Jurkat, Clone E6-1 (cell line): ENCODE results near the gene BMPR1B.

Experiments
- DNase-seq: peaks from one replicate; pipeline ENCODE4 v3.0.0-alpha.2; 2011; ENCODE audit warnings: low read depth, low spot score
- H3K4me3 ChIP-seq: 2 replicates; pipeline ENCODE4 v1.5.1; 2011; ENCODE audit warnings: mild to moderate bottlenecking, low read length, control low read depth, moderate library complexity

Gene BMPR1B

GRCh38 chr4:94758700-94759399 lies 1.1 kb downstream of the BMPR1B start:
- H3K4me3 ChIP-seq: no peak overlapping the region
- DNase-seq: no peak

DNA sequence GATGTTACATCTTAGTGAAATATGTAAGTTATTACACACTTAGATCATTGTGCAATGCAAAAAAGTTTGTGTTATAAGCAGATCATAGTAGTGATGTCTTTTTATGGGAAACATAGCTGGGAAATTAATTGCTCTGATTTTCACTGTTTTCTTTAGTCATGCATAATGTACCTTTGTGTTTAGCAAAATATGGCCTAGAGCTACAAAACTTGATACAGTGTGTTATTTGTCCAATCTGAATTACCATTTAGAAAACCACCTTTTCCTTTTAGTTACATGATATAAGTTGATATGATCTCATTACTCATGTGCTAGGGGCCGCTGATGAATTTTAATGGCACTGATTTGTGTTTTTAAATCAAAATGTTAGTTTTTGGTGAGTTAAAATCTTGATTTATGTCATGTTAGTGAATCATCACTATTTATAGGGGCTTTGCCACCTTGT lies 2.0 kb downstream of the BMPR1B start:
- H3K4me3 ChIP-seq: no peak overlapping the region
- DNase-seq: no peak

GRCh38 chr4:94762326-94762725 lies 4.6 kb downstream of the BMPR1B start:
- no peak overlapping the region for H3K4me3 ChIP-seq
- no peak for DNase-seq

DNA sequence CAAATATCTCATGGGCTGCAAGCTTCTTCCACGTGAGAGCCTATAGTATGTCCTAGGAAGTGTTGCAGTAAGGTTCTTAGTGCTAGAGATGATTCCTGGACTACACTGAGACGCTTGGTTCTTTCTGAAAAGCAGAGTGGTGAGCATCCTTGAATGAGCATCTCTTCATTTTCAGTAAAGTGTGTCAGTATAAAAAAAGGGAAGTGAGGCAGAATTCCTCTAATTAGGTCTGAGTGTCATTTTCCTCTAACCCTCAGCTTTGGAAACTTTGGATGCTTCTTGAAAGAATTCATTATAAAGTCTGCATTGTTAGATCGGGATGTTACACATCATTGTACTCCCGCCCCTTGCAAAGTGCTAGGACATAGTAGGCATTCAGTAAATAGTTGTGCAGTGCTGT lies 5.2 kb downstream of the BMPR1B start:
- no peak overlapping the region for H3K4me3 ChIP-seq
- no peak for DNase-seq

DNA sequence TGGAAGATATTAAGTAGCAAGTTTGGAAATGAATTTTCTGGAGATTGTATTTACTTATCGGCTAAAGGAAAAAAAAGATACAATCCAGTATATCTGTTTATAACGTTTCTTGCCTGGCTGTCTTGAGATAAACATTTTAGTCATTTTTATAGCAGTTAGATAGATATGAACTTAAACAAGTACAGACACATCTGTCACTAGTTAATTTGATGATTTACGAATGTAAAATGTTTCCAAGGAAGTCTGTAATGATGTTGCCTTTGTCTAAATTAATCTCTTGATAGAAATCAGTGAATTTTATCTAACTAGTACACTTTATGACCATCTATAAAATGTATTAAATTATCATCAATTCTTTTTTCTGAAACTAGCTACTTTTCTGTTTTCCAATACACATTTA lies 5.7 kb downstream of the BMPR1B start:
- no peak overlapping the region for H3K4me3 ChIP-seq
- DNase-seq: no peak

DNA sequence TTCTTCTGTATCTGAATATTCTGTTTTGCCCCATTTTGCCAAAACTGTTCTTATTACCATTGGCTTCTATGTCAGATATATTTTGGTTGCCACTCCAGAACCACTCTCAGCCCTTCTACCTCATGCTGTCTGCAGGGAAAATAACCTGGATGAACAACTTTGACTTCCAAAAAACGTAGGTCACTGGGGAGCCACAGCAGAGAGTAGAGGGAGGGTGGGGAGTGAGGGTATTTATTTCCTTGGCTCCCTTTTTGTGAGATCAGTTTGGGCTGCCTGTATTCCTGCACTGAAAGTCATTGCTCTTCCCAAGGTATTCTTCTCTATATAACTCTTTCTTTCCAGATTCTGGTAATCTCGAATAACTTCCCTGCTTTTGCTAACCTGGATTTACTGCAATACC lies 6.3 kb downstream of the BMPR1B start:
- H3K4me3 ChIP-seq: no peak overlapping the region
- no peak for DNase-seq

- no peak overlapping the region for H3K4me3 ChIP-seq
- DNase-seq: no peak
Observed at GRCh38 chr4:94765174-94765573, 7.4 kb downstream of the BMPR1B start.

GRCh38 chr4:94765648-94766047 lies 7.9 kb downstream of the BMPR1B start:
- H3K4me3 ChIP-seq: no peak overlapping the region
- no peak for DNase-seq

- H3K4me3 ChIP-seq: no peak overlapping the region
- DNase-seq: no peak
Observed at GRCh38 chr4:94766856-94767255, 9.1 kb downstream of the BMPR1B start.

GRCh38 chr4:94767446-94767845 lies 9.7 kb downstream of the BMPR1B start:
- DNase-seq: no peak
- no peak overlapping the region for H3K4me3 ChIP-seq

- H3K4me3 ChIP-seq: no peak overlapping the region
- no peak for DNase-seq
Observed at GRCh38 chr4:94782707-94783106, 25.0 kb downstream of the BMPR1B start.

- no peak for DNase-seq
- H3K4me3 ChIP-seq: no peak overlapping the region
Observed at GRCh38 chr4:94791701-94792100, 33.9 kb downstream of the BMPR1B start.

GRCh38 chr4:94798808-94799207 lies 41.1 kb downstream of the BMPR1B start:
- no peak for DNase-seq

DNA sequence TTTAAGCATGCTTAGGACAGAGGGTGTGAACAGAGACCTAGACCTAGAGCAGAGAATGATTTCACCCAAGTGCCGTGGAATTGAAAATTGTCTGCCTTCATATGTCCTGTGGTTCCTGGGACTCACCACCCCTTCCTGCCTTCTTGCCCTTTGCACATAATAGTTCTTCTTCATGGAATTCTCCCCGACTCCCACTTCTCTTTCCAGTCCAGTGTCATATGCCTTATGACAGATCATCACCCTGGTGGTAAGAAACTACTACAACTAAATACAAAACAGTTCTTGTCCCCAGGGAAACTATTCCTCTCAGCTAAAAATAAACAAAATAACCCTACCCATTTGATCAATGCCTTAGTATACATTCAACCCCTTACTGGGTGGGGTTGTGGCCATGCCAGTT lies 43.3 kb downstream of the BMPR1B start:
- DNase-seq: no peak
- H3K4me3 ChIP-seq: no peak overlapping the region

More at GRCh38 chr4:94798808-94799207, 41.1 kb downstream of the BMPR1B start:
- no peak overlapping the region for H3K4me3 ChIP-seq

DNA sequence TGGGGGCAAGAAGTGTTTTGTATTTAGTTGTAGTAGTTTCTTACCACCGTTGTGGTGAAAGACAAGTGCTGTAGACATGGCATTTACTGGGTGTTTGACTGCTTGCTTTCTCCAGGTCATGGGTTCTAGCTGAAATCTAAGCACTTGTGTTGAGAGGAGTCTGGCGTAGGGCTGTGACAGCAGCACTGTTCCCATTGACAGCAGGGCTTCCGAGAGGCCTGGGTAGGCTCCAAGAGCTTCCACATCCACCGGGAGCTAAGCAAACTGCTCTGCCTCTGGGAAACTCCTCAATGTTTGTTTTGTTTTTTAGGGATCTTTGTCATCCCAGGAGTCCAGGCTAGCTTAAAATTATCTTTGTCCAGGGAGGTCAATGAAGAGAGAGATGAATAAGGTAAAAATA lies 44.3 kb downstream of the BMPR1B start:
- no peak overlapping the region for H3K4me3 ChIP-seq
- DNase-seq: no peak

GRCh38 chr4:94803181-94803580 lies 45.4 kb downstream of the BMPR1B start:
- DNase-seq: peak; percentile 2
- H3K4me3 ChIP-seq: no peak overlapping the region

GRCh38 chr4:94804650-94805049 lies 46.9 kb downstream of the BMPR1B start:
- no peak overlapping the region for H3K4me3 ChIP-seq
- no peak for DNase-seq

GRCh38 chr4:94806376-94806775 lies 48.6 kb downstream of the BMPR1B start:
- no peak overlapping the region for H3K4me3 ChIP-seq

GRCh38 chr4:94811643-94812042 lies 53.9 kb downstream of the BMPR1B start:
- DNase-seq: no peak
- H3K4me3 ChIP-seq: no peak overlapping the region

More at GRCh38 chr4:94806376-94806775, 48.6 kb downstream of the BMPR1B start:
- no peak for DNase-seq

DNA sequence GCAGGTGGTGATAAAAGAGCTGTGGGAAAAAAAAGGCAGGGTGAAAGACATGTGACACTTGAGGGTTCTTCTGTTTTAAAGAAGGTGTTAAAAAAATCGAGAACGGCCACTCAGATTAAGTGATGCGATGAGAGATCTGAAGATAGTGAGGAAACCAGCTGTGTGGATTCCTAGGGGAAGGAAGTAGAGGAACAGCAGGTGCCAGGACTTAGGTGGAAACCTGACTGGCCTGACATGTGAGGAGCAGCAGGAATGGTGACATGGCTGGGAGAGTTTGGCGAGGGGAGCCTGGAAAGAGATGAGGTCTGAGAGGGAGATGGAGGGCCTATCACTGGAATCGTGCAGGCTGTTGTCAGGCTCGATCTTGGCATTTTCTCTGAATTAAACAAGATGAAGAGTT lies 55.5 kb downstream of the BMPR1B start:
- DNase-seq: no peak
- no peak overlapping the region for H3K4me3 ChIP-seq

- no peak for DNase-seq
- no peak overlapping the region for H3K4me3 ChIP-seq
Observed at GRCh38 chr4:94814237-94814636, 56.5 kb downstream of the BMPR1B start.
